ENCODE results near the gene PCDHA5. TPM values are rescaled to one million over a fixed set of nuclear protein-coding genes. Genes with fewer than 3 reads are reported as not detected.
"Not testable (repeated sequence)": the region's sequence is repeated elsewhere in the genome, so short reads cannot be mapped to it uniquely, and the experiment has no call there.

PCDHA5 gene
- total and polyA plus RNA-seq, 2 experiments from 2014 or later, result 0.53 to 1.5 TPM

DNA sequence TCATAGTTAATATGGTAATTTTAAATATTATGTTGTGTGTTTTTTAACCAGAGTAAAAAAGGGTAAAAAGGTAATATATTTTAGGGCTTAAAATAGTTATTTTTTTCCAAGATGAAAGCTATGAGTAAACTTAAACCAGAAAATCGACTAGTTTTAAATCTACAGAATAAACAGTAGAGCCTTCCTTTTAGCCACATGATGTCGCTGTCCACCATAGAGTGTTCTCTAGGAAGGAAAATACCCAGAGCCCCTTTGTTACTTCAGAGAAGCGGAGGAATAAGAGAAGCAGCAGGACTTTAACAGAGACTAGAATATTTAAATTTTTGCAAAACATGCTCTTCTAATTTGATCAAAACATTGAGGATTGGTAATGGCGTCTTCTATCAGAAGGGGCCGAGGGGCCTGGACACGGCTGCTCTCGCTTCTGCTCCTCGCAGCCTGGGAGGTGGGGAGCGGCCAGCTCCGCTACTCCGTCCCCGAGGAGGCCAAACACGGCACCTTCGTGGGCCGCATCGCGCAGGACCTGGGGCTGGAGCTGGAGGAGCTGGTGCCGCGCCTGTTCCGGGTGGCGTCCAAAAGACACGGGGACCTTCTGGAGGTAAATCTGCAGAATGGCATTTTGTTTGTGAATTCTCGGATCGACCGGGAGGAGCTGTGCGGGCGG lies 26.7 kb upstream of the PCDHA5 start, which contains the start of gene PCDHA2:
PCDHA2 (plus strand) TSS at position 258 of the 664 bp plus-strand sequence.
- peak in 1 of 2 donors; percentile 60 for DNase-seq (ENCODE audit: low read depth in 1 of 2, low spot score in 1 of 2)
- Histone ChIP-seq H3K4me3 (peak within 1 kb of the TSS; percentile 41), H3K27ac (no peak within 1 kb of the TSS)

DNA sequence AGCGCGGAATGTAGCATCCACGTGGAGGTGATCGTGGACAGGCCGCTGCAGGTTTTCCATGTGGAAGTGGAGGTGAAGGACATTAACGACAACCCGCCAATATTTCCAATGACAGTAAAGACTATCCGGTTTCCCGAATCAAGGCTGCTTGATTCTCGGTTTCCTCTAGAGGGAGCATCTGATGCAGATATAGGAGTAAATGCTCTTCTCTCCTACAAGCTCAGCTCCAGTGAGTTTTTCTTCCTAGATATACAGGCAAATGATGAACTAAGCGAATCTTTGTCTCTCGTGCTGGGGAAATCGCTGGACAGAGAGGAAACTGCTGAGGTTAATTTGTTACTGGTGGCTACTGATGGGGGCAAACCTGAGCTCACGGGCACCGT lies 26.2 kb upstream of the PCDHA5 start:
- Histone ChIP-seq H3K9me3 (ENCODE audit: low read depth) (peaks cover 3% of the 10 kb centered on the region), H3K27ac (no peak overlapping the region), H3K4me3 (peak overlapping the region; percentile 41), H3K27me3 (no peaks in the 10 kb centered on the region), H3K36me3 (peaks cover 2% of the 10 kb centered on the region), H3K4me1 (ENCODE audit: low read depth) (no peaks in the 10 kb centered on the region)
- DNase-seq (ENCODE audit: low read depth in 1 of 2, low spot score in 1 of 2), result peak in 1 of 2 donors; percentile 32
- TF ChIP-seq, protein P1, sequence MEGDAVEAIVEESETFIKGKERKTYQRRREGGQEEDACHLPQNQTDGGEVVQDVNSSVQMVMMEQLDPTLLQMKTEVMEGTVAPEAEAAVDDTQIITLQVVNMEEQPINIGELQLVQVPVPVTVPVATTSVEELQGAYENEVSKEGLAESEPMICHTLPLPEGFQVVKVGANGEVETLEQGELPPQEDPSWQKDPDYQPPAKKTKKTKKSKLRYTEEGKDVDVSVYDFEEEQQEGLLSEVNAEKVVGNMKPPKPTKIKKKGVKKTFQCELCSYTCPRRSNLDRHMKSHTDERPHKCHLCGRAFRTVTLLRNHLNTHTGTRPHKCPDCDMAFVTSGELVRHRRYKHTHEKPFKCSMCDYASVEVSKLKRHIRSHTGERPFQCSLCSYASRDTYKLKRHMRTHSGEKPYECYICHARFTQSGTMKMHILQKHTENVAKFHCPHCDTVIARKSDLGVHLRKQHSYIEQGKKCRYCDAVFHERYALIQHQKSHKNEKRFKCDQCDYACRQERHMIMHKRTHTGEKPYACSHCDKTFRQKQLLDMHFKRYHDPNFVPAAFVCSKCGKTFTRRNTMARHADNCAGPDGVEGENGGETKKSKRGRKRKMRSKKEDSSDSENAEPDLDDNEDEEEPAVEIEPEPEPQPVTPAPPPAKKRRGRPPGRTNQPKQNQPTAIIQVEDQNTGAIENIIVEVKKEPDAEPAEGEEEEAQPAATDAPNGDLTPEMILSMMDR (IDR thresholded peaks at IDR 0.05; ENCODE audit: low read depth, low read length), result peak; percentile 13

More for the DNA sequence above, 26.7 kb upstream of the PCDHA5 start, which contains the start of gene PCDHA2:
- peaks cover under 1% of the 10 kb centered on the region for H3K9me3 ChIP-seq (ENCODE audit: low read depth)
- H3K36me3 ChIP-seq, result no peaks in the 10 kb centered on the region
- no peaks in the 10 kb centered on the region for H3K4me1 ChIP-seq (ENCODE audit: low read depth)
- TF ChIP-seq, protein P1 (IDR thresholded peaks at IDR 0.05; ENCODE audit: low read depth, low read length), result peak; percentile 4
- H3K27me3 ChIP-seq, result no peaks in the 10 kb centered on the region

DNA sequence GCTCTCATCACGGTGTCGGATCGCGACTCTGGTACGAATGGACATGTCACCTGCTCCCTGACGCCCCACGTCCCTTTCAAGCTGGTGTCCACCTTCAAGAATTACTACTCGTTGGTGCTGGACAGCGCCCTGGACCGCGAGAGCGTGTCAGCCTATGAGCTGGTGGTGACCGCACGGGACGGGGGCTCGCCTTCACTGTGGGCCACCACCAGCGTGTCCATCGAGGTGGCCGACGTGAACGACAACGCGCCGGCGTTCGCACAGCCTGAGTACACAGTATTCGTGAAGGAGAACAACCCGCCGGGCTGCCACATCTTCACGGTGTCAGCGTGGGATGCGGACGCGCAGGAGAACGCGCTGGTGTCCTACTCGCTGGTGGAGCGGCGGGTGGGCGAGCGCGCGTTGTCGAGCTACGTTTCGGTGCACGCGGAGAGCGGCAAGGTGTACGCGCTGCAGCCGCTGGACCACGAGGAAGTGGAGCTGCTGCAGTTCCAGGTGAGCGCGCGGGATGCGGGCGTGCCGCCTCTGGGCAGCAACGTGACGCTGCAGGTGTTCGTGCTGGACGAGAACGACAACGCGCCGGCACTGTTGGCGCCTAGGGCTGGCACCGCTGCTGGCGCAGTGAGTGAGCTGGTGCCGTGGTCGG lies 25.2 kb upstream of the PCDHA5 start:
- H3K9me3 ChIP-seq (ENCODE audit: low read depth); H3K27me3 ChIP-seq; H3K4me3 ChIP-seq; H3K27ac ChIP-seq; H3K4me1 ChIP-seq (ENCODE audit: low read depth); DNase-seq (ENCODE audit: low read depth in 1 of 2, low spot score in 1 of 2); H3K36me3 ChIP-seq: not testable (repeated sequence)

DNA sequence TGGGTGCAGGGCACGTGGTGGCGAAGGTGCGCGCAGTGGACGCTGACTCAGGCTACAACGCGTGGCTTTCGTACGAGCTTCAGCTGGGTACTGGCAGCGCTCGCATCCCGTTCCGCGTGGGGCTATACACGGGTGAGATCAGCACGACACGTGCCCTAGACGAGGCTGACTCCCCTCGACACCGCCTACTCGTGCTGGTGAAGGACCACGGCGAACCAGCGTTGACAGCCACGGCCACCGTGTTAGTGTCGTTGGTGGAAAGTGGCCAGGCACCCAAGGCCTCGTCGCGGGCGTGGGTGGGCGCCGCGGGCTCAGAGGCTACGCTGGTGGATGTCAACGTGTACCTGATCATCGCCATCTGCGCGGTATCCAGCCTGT lies 24.7 kb upstream of the PCDHA5 start:
- no peak overlapping the region for H3K4me3 ChIP-seq
- TF ChIP-seq, protein P1 (IDR thresholded peaks at IDR 0.05; ENCODE audit: low read depth, low read length), result no peak
- H3K36me3 ChIP-seq, result peaks cover 5% of the 10 kb centered on the region
- H3K27ac ChIP-seq, result no peak overlapping the region
- H3K27me3 ChIP-seq, result no peaks in the 10 kb centered on the region
- peaks cover 3% of the 10 kb centered on the region for H3K9me3 ChIP-seq (ENCODE audit: low read depth)
- no peaks in the 10 kb centered on the region for H3K4me1 ChIP-seq (ENCODE audit: low read depth)
- DNase-seq (ENCODE audit: low read depth in 1 of 2, low spot score in 1 of 2), result no peak

DNA sequence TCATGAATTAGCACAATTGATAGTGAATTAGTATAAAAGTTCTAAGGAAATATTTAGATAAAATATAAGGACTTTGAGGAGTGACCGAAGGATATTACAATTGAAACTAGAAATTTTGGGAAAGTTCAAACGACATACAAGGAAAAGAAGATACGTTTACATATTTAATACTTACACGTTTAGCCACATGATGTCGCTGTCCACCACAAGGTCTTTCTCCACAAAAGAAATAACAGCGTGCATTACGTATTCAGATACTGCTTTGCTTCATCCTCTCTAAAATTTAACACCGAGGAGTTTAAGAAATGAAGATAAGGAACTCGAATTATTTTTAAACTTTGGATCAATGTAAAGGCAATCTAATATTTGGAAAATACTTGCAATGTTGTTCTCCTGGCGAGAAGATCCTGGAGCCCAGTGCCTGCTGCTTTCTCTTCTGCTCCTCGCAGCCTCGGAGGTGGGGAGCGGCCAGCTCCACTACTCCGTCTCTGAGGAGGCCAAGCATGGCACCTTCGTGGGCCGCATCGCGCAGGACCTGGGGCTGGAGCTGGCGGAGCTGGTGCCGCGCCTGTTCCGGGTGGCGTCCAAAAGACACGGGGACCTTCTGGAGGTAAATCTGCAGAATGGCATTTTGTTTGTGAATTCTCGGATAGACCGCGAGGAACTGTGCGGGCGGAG lies 20.5 kb upstream of the PCDHA5 start, which contains the start of gene PCDHA3:
PCDHA3 (plus strand) TSS at position 242 of the 678 bp plus-strand sequence.
- no peak within 1 kb of the TSS for H3K4me3 ChIP-seq
- peaks cover 3% of the 10 kb centered on the region for H3K9me3 ChIP-seq (ENCODE audit: low read depth)
- TF ChIP-seq, protein P1 (IDR thresholded peaks at IDR 0.05; ENCODE audit: low read depth, low read length), result peak; percentile 18
- no peaks in the 10 kb centered on the region for H3K27me3 ChIP-seq
- H3K27ac ChIP-seq, result no peak within 1 kb of the TSS
- peaks cover 5% of the 10 kb centered on the region for H3K36me3 ChIP-seq
- H3K4me1 ChIP-seq (ENCODE audit: low read depth), result no peaks in the 10 kb centered on the region
- DNase-seq (ENCODE audit: low read depth in 1 of 2, low spot score in 1 of 2), result peak in 1 of 2 donors; percentile 40

All from cardiac muscle cell (in vitro differentiated cells and primary cell).